ENCODE data around the gene HOXD3.

HOXD3 gene

GRCh38 chr2:176149481-176149938 lies 7.6 kb upstream of the HOXD3 start:
- Histone ChIP-seq H3K9ac (no peak overlapping the region), H3K4me1 (ENCODE audit: low read depth, poor library complexity, severe bottlenecking) (no peaks in the 10 kb centered on the region), H4K20me1 (ENCODE audit: insufficient read depth) (no peaks in the 10 kb centered on the region), H3K27me3 (ENCODE audit: insufficient read depth, low read depth) (no peaks in the 10 kb centered on the region), H3K36me3 (ENCODE audit: insufficient read depth) (no peaks in the 10 kb centered on the region), H3K4me3 (IDR thresholded peaks at IDR 0.05; ENCODE audit: insufficient read depth, low read depth, low read length) (no peak overlapping the region), H3K4me2 (no peak overlapping the region), H2AFZ (ENCODE audit: low read depth) (no peak overlapping the region), H3K27ac (no peak overlapping the region), H3K79me2 (ENCODE audit: insufficient read depth, low read depth) (no peaks in the 10 kb centered on the region)
- no peak for TF ChIP-seq CTCF (conservative IDR thresholded peaks at IDR 0.05; ENCODE audit: low read depth, low read length)

GRCh38 chr2:176149939-176150583 lies 7.0 kb upstream of the HOXD3 start:
- H4K20me1 ChIP-seq (ENCODE audit: insufficient read depth) = no peaks in the 10 kb centered on the region
- H3K4me1 ChIP-seq (ENCODE audit: low read depth, poor library complexity, severe bottlenecking) = no peaks in the 10 kb centered on the region
- no peak for TF ChIP-seq CTCF (conservative IDR thresholded peaks at IDR 0.05; ENCODE audit: low read depth, low read length)
- H3K4me2 ChIP-seq = no peak overlapping the region
- H3K27me3 ChIP-seq (ENCODE audit: insufficient read depth, low read depth) = no peaks in the 10 kb centered on the region
- no peaks in the 10 kb centered on the region for H3K36me3 ChIP-seq (ENCODE audit: insufficient read depth)
- H2AFZ ChIP-seq (ENCODE audit: low read depth) = no peak overlapping the region
- no peaks in the 10 kb centered on the region for H3K79me2 ChIP-seq (ENCODE audit: insufficient read depth, low read depth)
- no peak overlapping the region for H3K27ac ChIP-seq
- no peak overlapping the region for H3K4me3 ChIP-seq (IDR thresholded peaks at IDR 0.05; ENCODE audit: insufficient read depth, low read depth, low read length)
- no peak overlapping the region for H3K9ac ChIP-seq

GRCh38 chr2:176150584-176151441 lies 6.3 kb upstream of the HOXD3 start:
- H3K27me3 ChIP-seq (ENCODE audit: insufficient read depth, low read depth) = no peaks in the 10 kb centered on the region
- no peak for TF ChIP-seq CTCF (conservative IDR thresholded peaks at IDR 0.05; ENCODE audit: low read depth, low read length)
- H3K4me1 ChIP-seq (ENCODE audit: low read depth, poor library complexity, severe bottlenecking) = no peaks in the 10 kb centered on the region
- H3K4me3 ChIP-seq (IDR thresholded peaks at IDR 0.05; ENCODE audit: insufficient read depth, low read depth, low read length) = no peak overlapping the region
- no peaks in the 10 kb centered on the region for H3K79me2 ChIP-seq (ENCODE audit: insufficient read depth, low read depth)
- H4K20me1 ChIP-seq (ENCODE audit: insufficient read depth) = no peaks in the 10 kb centered on the region
- H3K4me2 ChIP-seq = no peak overlapping the region
- no peaks in the 10 kb centered on the region for H3K36me3 ChIP-seq (ENCODE audit: insufficient read depth)
- H3K9ac ChIP-seq = no peak overlapping the region
- H2AFZ ChIP-seq (ENCODE audit: low read depth) = no peak overlapping the region
- no peak overlapping the region for H3K27ac ChIP-seq

- Histone ChIP-seq H3K79me2 (ENCODE audit: insufficient read depth, low read depth) (no peaks in the 10 kb centered on the region), H3K27me3 (ENCODE audit: insufficient read depth, low read depth) (no peaks in the 10 kb centered on the region), H3K4me2 (no peak within 1 kb of the TSS), H4K20me1 (ENCODE audit: insufficient read depth) (no peaks in the 10 kb centered on the region), H3K4me1 (ENCODE audit: low read depth, poor library complexity, severe bottlenecking) (no peaks in the 10 kb centered on the region), H3K36me3 (ENCODE audit: insufficient read depth) (no peaks in the 10 kb centered on the region), H3K27ac (no peak within 1 kb of the TSS), H3K9ac (no peak within 1 kb of the TSS), H2AFZ (ENCODE audit: low read depth) (no peak within 1 kb of the TSS), H3K4me3 (IDR thresholded peaks at IDR 0.05; ENCODE audit: insufficient read depth, low read depth, low read length) (no peak within 1 kb of the TSS)
- no peak for TF ChIP-seq CTCF (conservative IDR thresholded peaks at IDR 0.05; ENCODE audit: low read depth, low read length)
Measured at GRCh38 chr2:176151442-176152287, 5.4 kb upstream of the HOXD3 start, which contains the start of gene HOXD4. Gene HOXD4 (plus strand): TSS chr2:176151550. CDS start chr2:176151634, 84 bp downstream.

All from KMS-11 (cell line).